Cerebellar nuclear complex (tissue), 1 donor: Measurements from ENCODE around the gene THBS3.
"Not testable (repeated sequence)": the region's sequence is repeated elsewhere in the genome, so short reads cannot be mapped to it uniquely, and the experiment has no call there.

Source experiments
- DNase-seq, 2 experiments: peaks; one replicate each; lab custom pipeline; 2025; lab: John Stamatoyannopoulos, UW

The THBS3 gene

GRCh38 chr1:155207806-155208540 lies at the start of gene THBS3:
Gene THBS3, minus strand, starts transcription at chr1:155207897. Its CDS starts 21 bp downstream, at chr1:155207876.
- DNase-seq = no peak

DNA sequence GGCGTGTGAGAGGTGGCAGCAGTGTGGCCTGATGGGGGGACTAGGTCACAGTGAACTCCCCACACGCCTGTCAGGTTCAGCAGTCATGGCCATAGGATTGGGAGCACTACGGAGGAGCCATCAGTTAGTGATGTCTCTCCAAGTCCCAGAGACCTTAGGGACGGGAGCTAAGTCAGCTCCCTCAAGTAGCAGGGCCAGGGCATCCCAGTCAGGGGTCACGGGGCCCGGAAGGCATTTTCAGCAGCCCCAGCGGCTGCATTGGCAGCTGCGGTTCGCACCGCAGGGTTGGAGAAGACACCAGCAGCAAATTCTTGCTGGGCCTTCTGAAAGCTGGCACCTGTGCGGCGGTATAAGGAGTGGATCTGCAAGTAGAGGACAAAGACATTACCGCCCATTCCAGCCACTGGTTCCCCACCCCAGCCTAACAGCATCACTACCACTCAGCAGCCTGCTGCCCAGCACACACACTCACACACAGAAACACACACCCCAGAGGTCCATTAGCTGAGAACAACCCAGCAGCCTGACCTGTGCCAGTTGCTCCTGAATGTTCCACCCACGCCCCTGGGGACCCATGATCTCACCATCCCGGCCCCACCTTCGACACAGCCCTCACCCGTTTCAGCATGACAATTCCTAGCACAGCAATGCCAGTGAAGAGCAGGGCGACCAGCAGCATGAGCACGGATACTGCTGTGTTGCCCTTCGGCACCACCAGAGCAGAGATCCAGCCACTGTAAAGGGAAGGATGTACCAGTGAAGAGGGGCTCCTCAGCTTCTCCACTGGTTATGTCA lies 48.6 kb upstream of the THBS3 start:
- DNase-seq = no peak

- peak; percentile 17 to 68 for DNase-seq
These were observed 47.7 kb upstream of the THBS3 start, which contains the start of gene ENTREP3 for GRCh38 chr1:155255243-155256007. Gene ENTREP3, minus strand, starts transcription at chr1:155255483. Its CDS starts 606 bp downstream, at chr1:155254877.

DNA sequence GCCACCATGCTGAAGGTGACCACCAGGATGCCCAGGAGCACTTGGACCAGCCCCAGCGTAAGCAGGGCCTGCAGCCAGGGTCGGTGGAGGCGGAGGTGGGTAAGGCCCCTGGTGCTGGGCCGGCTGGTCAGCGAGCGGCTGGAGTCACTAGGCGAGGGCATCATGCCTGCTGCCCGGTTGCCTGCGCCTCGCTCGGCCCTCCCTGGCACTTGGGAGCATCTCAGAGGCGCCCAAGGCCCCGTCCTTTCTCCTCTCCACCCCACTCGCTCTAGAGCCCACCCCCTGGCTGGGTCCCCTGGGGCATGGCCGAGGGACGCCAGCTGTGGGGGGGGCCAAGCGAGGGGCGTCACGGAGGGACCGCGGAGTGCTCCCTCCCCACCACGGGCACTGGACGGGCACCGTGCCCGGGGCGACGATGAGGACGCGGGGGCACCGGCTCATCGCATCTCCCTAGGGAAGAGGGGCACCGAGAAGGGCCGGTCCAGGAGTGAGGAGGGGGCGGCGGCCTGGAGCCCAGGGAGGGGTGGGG lies 47.1 kb upstream of the THBS3 start:
- no peak for DNase-seq

- DNase-seq = no peak
These were observed 46.6 kb upstream of the THBS3 start for GRCh38 chr1:155254228-155254713.

- no peak for DNase-seq
These were observed 46.1 kb upstream of the THBS3 start for GRCh38 chr1:155253797-155254196.

DNA sequence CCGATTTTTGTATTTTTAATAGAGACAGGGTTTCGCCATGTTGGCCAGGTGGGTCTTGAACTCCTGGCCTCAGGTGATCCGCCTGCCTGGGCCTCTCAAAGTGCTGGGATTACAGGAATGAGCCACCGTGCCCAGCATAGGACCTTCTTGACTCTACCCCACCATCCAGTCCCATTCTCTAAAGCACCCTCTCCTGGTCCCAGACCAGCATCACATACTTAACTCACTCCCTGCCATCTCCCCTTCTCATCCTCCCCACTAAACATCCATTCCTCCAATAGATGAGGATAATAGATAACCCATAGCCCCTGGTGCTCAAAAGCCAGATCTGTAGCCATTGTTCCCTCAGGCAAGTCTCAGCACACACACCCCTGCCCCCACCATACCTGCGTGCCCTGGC lies 45.5 kb upstream of the THBS3 start:
- no peak for DNase-seq

DNA sequence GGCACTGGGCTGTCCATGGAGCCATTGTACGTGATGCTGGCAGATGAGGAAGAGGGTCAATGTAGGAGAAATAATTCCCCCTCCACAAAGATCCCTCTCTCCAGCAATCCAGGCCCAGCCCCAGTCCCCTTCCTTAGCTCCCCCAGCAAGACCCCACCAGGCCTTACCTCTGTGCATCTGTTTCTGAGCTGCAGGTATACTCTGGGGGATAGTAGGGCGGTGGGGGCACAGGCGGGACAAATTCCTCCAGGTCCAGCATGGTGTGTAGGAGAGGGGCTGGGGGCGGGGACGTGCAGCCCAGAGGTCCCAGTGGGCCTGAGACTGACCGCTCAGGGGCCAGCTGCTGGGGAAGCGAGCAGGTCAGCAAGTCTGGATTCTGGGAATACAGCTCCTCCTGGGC lies 43.9 kb upstream of the THBS3 start:
- DNase-seq = no peak

GRCh38 chr1:155250633-155251449 lies 43.1 kb upstream of the THBS3 start:
- peak; percentile 25 to 78 for DNase-seq

DNA sequence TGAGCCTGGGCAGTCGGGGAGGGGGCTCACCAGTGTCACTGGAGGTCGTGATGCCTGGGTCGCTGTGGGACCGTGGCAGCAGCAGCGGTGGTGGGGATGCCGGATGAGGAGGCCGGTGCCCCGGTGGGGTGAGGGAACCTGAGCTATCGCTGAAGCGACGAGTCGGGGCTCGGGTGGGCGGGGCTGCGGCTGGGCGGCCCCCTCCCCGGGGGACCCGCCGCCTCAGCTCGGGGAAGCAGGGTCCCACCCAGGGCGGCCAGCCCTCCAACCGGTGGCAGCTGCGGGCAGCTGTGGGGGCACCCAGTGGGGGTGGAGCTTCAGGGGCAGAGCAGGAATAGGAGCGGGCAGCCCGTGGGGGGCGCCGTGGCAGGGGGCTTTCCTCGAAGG lies 42.5 kb upstream of the THBS3 start:
- no peak for DNase-seq

GRCh38 chr1:155247667-155248553 lies 40.2 kb upstream of the THBS3 start:
- DNase-seq = no peak

GRCh38 chr1:155246796-155247195 lies 39.1 kb upstream of the THBS3 start:
- DNase-seq = not testable (repeated sequence)

GRCh38 chr1:155245163-155245524 lies 37.4 kb upstream of the THBS3 start:
- no peak for DNase-seq

DNA sequence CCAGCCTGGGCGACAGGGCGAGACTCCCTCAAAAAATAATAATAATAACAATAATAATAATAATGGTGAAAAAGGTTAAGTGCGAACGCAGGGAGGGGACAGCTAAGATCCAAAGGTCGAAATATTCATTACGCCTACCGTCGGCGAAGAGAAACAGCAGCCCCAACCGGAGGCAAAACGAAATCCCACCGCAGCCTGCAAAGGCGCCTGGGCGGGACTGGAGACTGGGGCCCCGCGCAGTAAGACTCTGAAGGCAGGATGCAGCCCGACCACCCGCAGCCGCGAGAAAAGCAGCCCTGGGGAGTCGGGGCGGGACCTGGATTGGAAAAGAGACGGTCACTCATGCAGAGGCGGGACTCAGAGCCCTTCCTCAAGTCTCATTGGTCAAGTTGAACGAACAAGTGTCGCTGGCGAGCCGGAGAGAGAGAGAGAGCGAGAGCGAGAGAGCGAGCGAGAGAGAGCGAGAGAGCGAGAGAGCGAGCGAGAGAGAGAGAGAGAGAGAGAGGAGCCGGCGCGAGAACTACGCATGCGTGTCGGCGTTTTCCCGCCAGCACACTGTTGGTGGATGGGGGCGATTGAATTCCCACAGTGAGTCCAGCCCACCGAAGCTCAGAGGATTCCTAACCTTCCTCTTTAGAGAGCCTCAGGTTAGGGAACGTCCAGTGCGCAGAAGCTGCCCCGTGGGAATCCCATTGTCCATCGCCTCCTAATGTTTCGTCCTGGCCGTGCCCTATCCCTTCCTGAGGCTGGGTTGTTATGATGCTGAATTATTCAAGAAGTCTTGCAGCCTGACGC lies 36.9 kb upstream of the THBS3 start:
- peak; percentile 97 to 100 for DNase-seq

GRCh38 chr1:155242805-155243358 lies 35.2 kb upstream of the THBS3 start:
- no peak for DNase-seq

GRCh38 chr1:155241841-155242264 lies 34.2 kb upstream of the THBS3 start:
- no peak for DNase-seq

- peak; percentile 46 to 48 for DNase-seq
These were observed 33.5 kb upstream of the THBS3 start for GRCh38 chr1:155241069-155241679.

DNA sequence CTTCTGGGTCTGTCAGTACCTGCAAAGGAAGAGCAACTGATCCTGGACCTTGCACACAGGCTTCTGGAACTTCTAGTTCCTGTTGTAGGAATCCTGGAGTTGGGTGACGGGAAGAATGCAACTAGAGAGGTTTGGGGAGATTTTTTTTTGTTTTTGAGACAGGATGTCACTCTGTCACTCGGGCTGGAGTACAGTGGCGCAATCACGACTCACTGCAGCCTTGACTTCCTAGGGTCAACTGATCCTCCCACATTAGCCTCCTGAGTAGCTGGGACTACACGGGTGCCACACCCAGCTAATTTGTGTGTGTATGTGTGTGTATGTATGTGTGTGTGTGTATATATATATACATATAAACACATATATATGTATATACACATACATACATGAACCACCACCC lies 28.8 kb upstream of the THBS3 start:
- no peak for DNase-seq

- DNase-seq = not testable (repeated sequence)
These were observed 27.7 kb upstream of the THBS3 start for GRCh38 chr1:155235375-155235774.
